Activated CD4-positive, alpha-beta memory T cell treated with anti-CD3 and anti-CD28 coated beads for 36 hours (primary cell): ENCODE results near the gene RPTOR. TPM values are rescaled to one million over a fixed set of nuclear protein-coding genes. Genes with fewer than 3 reads are reported as not detected.

Source experiments
- CTCF ChIA-PET: fragments of 350-600 bp; sonication (Branson Sonifier 250); formaldehyde crosslinking; loops from one replicate; lab custom pipeline; 2021; ENCODE audit warnings: antibody characterized with exemption, inconsistent platforms; lab: Charles Lee
- POLR2A ChIA-PET: fragments of 350-600 bp; sonication (Branson Sonifier 250); formaldehyde crosslinking; loops from one replicate; lab custom pipeline; 2021; ENCODE audit warnings: antibody characterized with exemption; lab: Charles Lee
- DNase-seq: peaks from one replicate; pipeline ENCODE4 v3.0.0-alpha.2; 2020
- H3K27ac Mint-ChIP-seq: one replicate; pipeline ENCODE4 v1.8.0; 2021; ENCODE audit warnings: mixed read lengths
- H3K27me3 Mint-ChIP-seq: one replicate; pipeline ENCODE4 v1.8.0; 2021; ENCODE audit warnings: mixed read lengths
- H3K36me3 Mint-ChIP-seq: one replicate; pipeline ENCODE4 v1.8.0; 2021; ENCODE audit warnings: mixed read lengths
- H3K4me1 Mint-ChIP-seq: one replicate; pipeline ENCODE4 v1.8.0; 2021; ENCODE audit warnings: low read depth, mixed read lengths
- H3K4me3 Mint-ChIP-seq: one replicate; pipeline ENCODE4 v1.8.0; 2021; ENCODE audit warnings: mild to moderate bottlenecking, mixed read lengths
- H3K9me3 Mint-ChIP-seq: one replicate; pipeline ENCODE4 v1.8.0; 2021; ENCODE audit warnings: mixed read lengths
- intact Hi-C: fragments of 100-400 bp; cut with micrococcal nuclease; formaldehyde crosslinking; loops from one replicate; pipeline ENCODE4 v1.15.1; 2023
- total RNA-seq, 2 experiments: library from RNA; stranded (reverse); gene quantifications; one replicate each; pipeline ENCODE4 v1.2.3, GENCODE V29; 2021

RPTOR gene
- total RNA-seq, 2 experiments from 2014 or later, result 41.5 to 47.9 TPM

- no peak overlapping the region for H3K27ac Mint-ChIP-seq
- no peaks in the 10 kb centered on the region for H3K27me3 Mint-ChIP-seq
- intact Hi-C loops, result no loop called here
- DNase-seq, result no peak
- H3K36me3 Mint-ChIP-seq, result peaks cover 19% of the 10 kb centered on the region
- no peak overlapping the region for H3K4me3 Mint-ChIP-seq
- H3K9me3 Mint-ChIP-seq, result no peaks in the 10 kb centered on the region
- POLR2A ChIA-PET, result no interaction called here
- H3K4me1 Mint-ChIP-seq, result no peaks in the 10 kb centered on the region
- CTCF ChIA-PET, result interaction anchor here (1.5 kb wide), 1 partner anchor 50 kb away, joined by 4 read pairs; no protein-coding TSS in a partner anchor
Observed at GRCh38 chr17:80916246-80916645, 371.6 kb downstream of the RPTOR start.

- no peaks in the 10 kb centered on the region for H3K9me3 Mint-ChIP-seq
- H3K36me3 Mint-ChIP-seq, result peaks cover 16% of the 10 kb centered on the region
- ChIA-PET CTCF (interaction anchor here (1.5 kb wide), 1 partner anchor 52 kb away, joined by 4 read pairs; no protein-coding TSS in a partner anchor), POLR2A (no interaction called here)
- H3K27me3 Mint-ChIP-seq, result no peaks in the 10 kb centered on the region
- no peak overlapping the region for H3K4me3 Mint-ChIP-seq
- H3K27ac Mint-ChIP-seq, result no peak overlapping the region
- intact Hi-C loops, result no loop called here
- no peaks in the 10 kb centered on the region for H3K4me1 Mint-ChIP-seq
- no peak for DNase-seq
Observed at GRCh38 chr17:80917716-80918560, 373.3 kb downstream of the RPTOR start.

- Mint-ChIP-seq H3K36me3 (peaks cover 14% of the 10 kb centered on the region), H3K9me3 (no peaks in the 10 kb centered on the region), H3K4me1 (no peaks in the 10 kb centered on the region), H3K27ac (no peak overlapping the region), H3K27me3 (no peaks in the 10 kb centered on the region), H3K4me3 (no peak overlapping the region)
- DNase-seq, result no peak
- ChIA-PET POLR2A (no interaction called here), CTCF (no interaction called here)
- intact Hi-C loops, result no loop called here
Observed at GRCh38 chr17:80918731-80919130, 374.1 kb downstream of the RPTOR start.

GRCh38 chr17:80919331-80920311 lies 375.0 kb downstream of the RPTOR start:
- POLR2A ChIA-PET, result no interaction called here
- Mint-ChIP-seq H3K4me3 (no peak overlapping the region), H3K9me3 (no peaks in the 10 kb centered on the region), H3K27me3 (no peaks in the 10 kb centered on the region), H3K27ac (no peak overlapping the region), H3K36me3 (peaks cover 16% of the 10 kb centered on the region), H3K4me1 (no peaks in the 10 kb centered on the region)
- DNase-seq, result no peak
- CTCF ChIA-PET, result no interaction called here
- intact Hi-C loops, result no loop called here

GRCh38 chr17:80920441-80920840 lies 375.8 kb downstream of the RPTOR start:
- ChIA-PET POLR2A (no interaction called here), CTCF (no interaction called here)
- intact Hi-C loops, result no loop called here
- H3K27ac Mint-ChIP-seq, result no peak overlapping the region
- no peaks in the 10 kb centered on the region for H3K4me1 Mint-ChIP-seq
- H3K9me3 Mint-ChIP-seq, result no peaks in the 10 kb centered on the region
- no peak for DNase-seq
- no peaks in the 10 kb centered on the region for H3K27me3 Mint-ChIP-seq
- no peak overlapping the region for H3K4me3 Mint-ChIP-seq
- peaks cover 16% of the 10 kb centered on the region for H3K36me3 Mint-ChIP-seq

- intact Hi-C loops, result no loop called here
- CTCF ChIA-PET, result no interaction called here
Observed at GRCh38 chr17:80921159-80921558, 376.5 kb downstream of the RPTOR start.

GRCh38 chr17:80921741-80922579 lies 377.3 kb downstream of the RPTOR start:
- CTCF ChIA-PET, result interaction anchor here (1.0 kb wide), 1 partner anchor 23 kb away, joined by 3 read pairs; no protein-coding TSS in a partner anchor
- POLR2A ChIA-PET, result interaction anchor here (0.7 kb wide), 1 partner anchor 51 kb away, joined by 3 read pairs; no protein-coding TSS in a partner anchor
- no peak overlapping the region for H3K27ac Mint-ChIP-seq

More at GRCh38 chr17:80921159-80921558, 376.5 kb downstream of the RPTOR start:
- peaks cover 12% of the 10 kb centered on the region for H3K36me3 Mint-ChIP-seq
- DNase-seq, result no peak
- no peak overlapping the region for H3K4me3 Mint-ChIP-seq
- POLR2A ChIA-PET, result interaction anchor here (0.7 kb wide), 1 partner anchor 52 kb away, joined by 3 read pairs; no protein-coding TSS in a partner anchor
- H3K27me3 Mint-ChIP-seq, result no peaks in the 10 kb centered on the region
- no peaks in the 10 kb centered on the region for H3K4me1 Mint-ChIP-seq
- no peak overlapping the region for H3K27ac Mint-ChIP-seq
- H3K9me3 Mint-ChIP-seq, result no peaks in the 10 kb centered on the region

GRCh38 chr17:80922580-80923160 lies 378.0 kb downstream of the RPTOR start:
- Mint-ChIP-seq H3K27me3 (no peaks in the 10 kb centered on the region), H3K27ac (no peak overlapping the region), H3K9me3 (no peaks in the 10 kb centered on the region), H3K36me3 (peaks cover 8% of the 10 kb centered on the region), H3K4me1 (no peaks in the 10 kb centered on the region), H3K4me3 (no peak overlapping the region)
- CTCF ChIA-PET, result interaction anchor here (1.0 kb wide), 1 partner anchor 23 kb away, joined by 3 read pairs; no protein-coding TSS in a partner anchor
- intact Hi-C loops, result no loop called here
- POLR2A ChIA-PET, result no interaction called here
- DNase-seq, result no peak

More at GRCh38 chr17:80921741-80922579, 377.3 kb downstream of the RPTOR start:
- no peaks in the 10 kb centered on the region for H3K27me3 Mint-ChIP-seq
- DNase-seq, result no peak
- H3K9me3 Mint-ChIP-seq, result no peaks in the 10 kb centered on the region
- intact Hi-C loops, result no loop called here
- H3K4me3 Mint-ChIP-seq, result no peak overlapping the region
- no peaks in the 10 kb centered on the region for H3K4me1 Mint-ChIP-seq
- H3K36me3 Mint-ChIP-seq, result peaks cover 8% of the 10 kb centered on the region

- ChIA-PET POLR2A (interaction anchor here (0.6 kb wide), 1 partner anchor 347 kb away, joined by 4 read pairs; no protein-coding TSS in a partner anchor), CTCF (interaction anchor here (1.0 kb wide), 1 partner anchor 24 kb away, joined by 3 read pairs; no protein-coding TSS in a partner anchor)
- Mint-ChIP-seq H3K27me3 (no peaks in the 10 kb centered on the region), H3K4me3 (no peak overlapping the region), H3K9me3 (no peaks in the 10 kb centered on the region), H3K4me1 (no peaks in the 10 kb centered on the region), H3K27ac (no peak overlapping the region), H3K36me3 (peaks cover 8% of the 10 kb centered on the region)
- intact Hi-C loops, result no loop called here
- DNase-seq, result no peak
Observed at GRCh38 chr17:80923211-80924110, 378.8 kb downstream of the RPTOR start.

- H3K27me3 Mint-ChIP-seq, result no peaks in the 10 kb centered on the region
- no peak for DNase-seq
- H3K9me3 Mint-ChIP-seq, result no peaks in the 10 kb centered on the region
- intact Hi-C loops, result no loop called here
- ChIA-PET POLR2A (no interaction called here), CTCF (no interaction called here)
- H3K4me1 Mint-ChIP-seq, result no peaks in the 10 kb centered on the region
- H3K36me3 Mint-ChIP-seq, result peaks cover 8% of the 10 kb centered on the region
- no peak overlapping the region for H3K4me3 Mint-ChIP-seq
- no peak overlapping the region for H3K27ac Mint-ChIP-seq
Observed at GRCh38 chr17:80924111-80924806, 379.6 kb downstream of the RPTOR start.
